Upper lobe of right lung (tissue), 1 donor: ENCODE measurements around the gene CIB2. TPM values are rescaled to one million over a fixed set of nuclear protein-coding genes. Genes with fewer than 3 reads are reported as not detected.

ENCODE experiments used
- ATAC-seq: fragments of 200-7000 bp; cut with Tn5 transposase; one replicate; pipeline ENCODE4 v1.9.1; 2020; ENCODE audit warnings: mild to moderate bottlenecking, moderate library complexity
- DNase-seq: peaks from one replicate; pipeline ENCODE4 v3.0.0-alpha.2; 2020
- H3K27ac ChIP-seq: fragments of 200-600 bp; one replicate; pipeline ENCODE4 v1.8.0; 2022
- H3K27me3 ChIP-seq: fragments of 200-600 bp; one replicate; pipeline ENCODE4 v1.8.0; 2022; ENCODE audit warnings: mild to moderate bottlenecking
- H3K36me3 ChIP-seq: fragments of 200-600 bp; one replicate; pipeline ENCODE4 v1.8.0; 2022
- H3K4me1 ChIP-seq: fragments of 200-600 bp; one replicate; pipeline ENCODE4 v1.8.0; 2022
- H3K4me3 ChIP-seq: fragments of 200-600 bp; one replicate; pipeline ENCODE4 v1.8.0; 2022; ENCODE audit warnings: mild to moderate bottlenecking
- H3K9me3 ChIP-seq: fragments of 200-600 bp; one replicate; pipeline ENCODE4 v1.8.0; 2022
- intact Hi-C: fragments of 100-400 bp; cut with DNase I; formaldehyde crosslinking; loops from one replicate; pipeline ENCODE4 v1.11.0; 2022
- total RNA-seq: library from RNA; stranded (reverse); fragmentation: NEBNext Ultra II Directional; extraction: Animal tissue kit (Norgen Biotek cat#: 25700); gene quantifications from one replicate; pipeline ENCODE4 v1.2.1, GENCODE V29; 2021
- TF ChIP-seq, protein P1 (sequence below): fragments of 200-600 bp; IDR thresholded peaks from one replicate; pipeline ENCODE4 v1.8.0; 2022; ENCODE audit warnings: antibody characterized with exemption
- donor health status: DM: no; HTN: yes; CAD: no; lungs with severe emphysema.

Gene CIB2
- total RNA-seq, 1 donor from 2014 or later = 1.9 TPM

GRCh38 chr15:78102211-78102610 lies 29.0 kb downstream of the CIB2 start:
- Histone ChIP-seq H3K9me3 (no peaks in the 10 kb centered on the region), H3K27ac (no peak overlapping the region), H3K4me3 (no peak overlapping the region), H3K4me1 (peaks cover 20% of the 10 kb centered on the region), H3K27me3 (no peaks in the 10 kb centered on the region), H3K36me3 (no peaks in the 10 kb centered on the region)
- ATAC-seq (no peak), DNase-seq (no peak)
- intact Hi-C loops = no loop called here
- TF ChIP-seq, protein P1, sequence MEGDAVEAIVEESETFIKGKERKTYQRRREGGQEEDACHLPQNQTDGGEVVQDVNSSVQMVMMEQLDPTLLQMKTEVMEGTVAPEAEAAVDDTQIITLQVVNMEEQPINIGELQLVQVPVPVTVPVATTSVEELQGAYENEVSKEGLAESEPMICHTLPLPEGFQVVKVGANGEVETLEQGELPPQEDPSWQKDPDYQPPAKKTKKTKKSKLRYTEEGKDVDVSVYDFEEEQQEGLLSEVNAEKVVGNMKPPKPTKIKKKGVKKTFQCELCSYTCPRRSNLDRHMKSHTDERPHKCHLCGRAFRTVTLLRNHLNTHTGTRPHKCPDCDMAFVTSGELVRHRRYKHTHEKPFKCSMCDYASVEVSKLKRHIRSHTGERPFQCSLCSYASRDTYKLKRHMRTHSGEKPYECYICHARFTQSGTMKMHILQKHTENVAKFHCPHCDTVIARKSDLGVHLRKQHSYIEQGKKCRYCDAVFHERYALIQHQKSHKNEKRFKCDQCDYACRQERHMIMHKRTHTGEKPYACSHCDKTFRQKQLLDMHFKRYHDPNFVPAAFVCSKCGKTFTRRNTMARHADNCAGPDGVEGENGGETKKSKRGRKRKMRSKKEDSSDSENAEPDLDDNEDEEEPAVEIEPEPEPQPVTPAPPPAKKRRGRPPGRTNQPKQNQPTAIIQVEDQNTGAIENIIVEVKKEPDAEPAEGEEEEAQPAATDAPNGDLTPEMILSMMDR = no peak

DNA sequence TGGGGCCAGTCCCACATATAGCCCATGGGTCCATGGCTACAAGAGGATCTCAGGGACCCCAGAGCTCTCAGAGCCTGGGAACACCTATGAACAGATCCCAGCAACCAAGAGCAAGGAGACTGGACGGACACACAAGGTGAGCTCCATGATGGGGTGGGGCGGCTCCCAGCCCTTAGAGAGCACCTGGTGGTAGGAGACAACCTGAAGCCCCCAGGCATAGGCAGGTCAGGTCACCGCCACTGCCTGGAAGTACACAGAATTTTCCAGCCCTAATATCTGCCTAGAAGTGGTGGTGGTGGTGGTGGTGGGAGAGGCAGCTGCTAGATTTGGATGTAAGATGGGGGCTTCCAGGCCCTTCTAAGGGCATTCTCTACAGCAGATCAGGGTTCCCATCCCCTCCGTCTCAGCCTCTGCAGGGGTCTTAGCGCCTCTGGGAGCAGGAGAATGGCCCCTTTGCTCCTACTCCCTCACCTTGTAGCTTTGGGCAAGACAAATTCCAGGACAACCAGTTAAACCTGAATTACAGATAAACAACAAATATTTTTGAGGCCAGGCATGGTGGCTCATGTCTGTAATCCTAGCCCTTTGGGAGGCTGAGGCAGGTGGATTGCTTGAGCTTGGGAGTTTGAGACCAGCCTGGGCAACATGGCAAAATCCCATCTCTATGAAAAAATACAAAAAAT lies 29.7 kb downstream of the CIB2 start:
- no peaks in the 10 kb centered on the region for H3K9me3 ChIP-seq
- H3K27ac ChIP-seq = no peak overlapping the region
- ATAC-seq (no peak), DNase-seq (peak; percentile 40)
- peaks cover 20% of the 10 kb centered on the region for H3K4me1 ChIP-seq
- TF ChIP-seq, protein P1 = no peak
- no peaks in the 10 kb centered on the region for H3K36me3 ChIP-seq
- H3K27me3 ChIP-seq = no peaks in the 10 kb centered on the region
- no peak overlapping the region for H3K4me3 ChIP-seq
- intact Hi-C loops = no loop called here

DNA sequence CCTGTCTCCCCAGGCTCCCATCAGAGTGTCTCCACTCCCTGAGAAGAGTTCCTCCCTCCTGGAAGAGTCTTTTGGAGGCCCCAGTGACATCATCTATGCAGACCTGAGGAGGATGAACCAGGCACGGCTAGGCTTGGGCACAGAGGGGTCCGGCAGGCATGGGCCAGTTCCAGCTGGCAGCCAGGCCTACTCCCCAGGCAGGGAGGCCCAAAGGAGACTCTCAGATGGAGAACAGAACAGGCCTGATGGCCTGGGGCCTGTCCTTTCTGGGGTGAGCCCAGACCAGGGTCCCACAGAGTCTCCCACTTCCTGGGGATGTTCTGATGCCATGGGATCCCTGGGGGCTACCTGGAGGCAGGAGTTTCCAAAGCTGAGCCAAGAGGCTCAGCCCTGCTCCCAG lies 30.4 kb downstream of the CIB2 start:
- Histone ChIP-seq H3K4me1 (peaks cover 20% of the 10 kb centered on the region), H3K4me3 (no peak overlapping the region), H3K27ac (no peak overlapping the region), H3K36me3 (no peaks in the 10 kb centered on the region), H3K27me3 (no peaks in the 10 kb centered on the region), H3K9me3 (no peaks in the 10 kb centered on the region)
- intact Hi-C loops = no loop called here
- TF ChIP-seq, protein P1 = no peak
- peak; percentile 42 for DNase-seq
- no peak for ATAC-seq

GRCh38 chr15:78098131-78098755 lies 33.0 kb downstream of the CIB2 start:
- ATAC-seq (no peak), DNase-seq (peak; percentile 51)
- no peak overlapping the region for H3K4me3 ChIP-seq
- no peaks in the 10 kb centered on the region for H3K27me3 ChIP-seq
- no peak overlapping the region for H3K27ac ChIP-seq
- H3K36me3 ChIP-seq = no peaks in the 10 kb centered on the region
- intact Hi-C loops = no loop called here
- TF ChIP-seq, protein P1 = no peak
- H3K9me3 ChIP-seq = no peaks in the 10 kb centered on the region
- peaks cover 9% of the 10 kb centered on the region for H3K4me1 ChIP-seq

- H3K27ac ChIP-seq = no peak overlapping the region
- no peaks in the 10 kb centered on the region for H3K27me3 ChIP-seq
- ATAC-seq = no peak
- intact Hi-C loops = no loop called here
- H3K4me3 ChIP-seq = no peak overlapping the region
- no peaks in the 10 kb centered on the region for H3K9me3 ChIP-seq
- peaks cover 9% of the 10 kb centered on the region for H3K4me1 ChIP-seq
- H3K36me3 ChIP-seq = no peaks in the 10 kb centered on the region
- peak; percentile 40 for DNase-seq
- TF ChIP-seq, protein P1 = no peak
Observed at GRCh38 chr15:78097667-78098066, 33.6 kb downstream of the CIB2 start.
